H1 (cell line): Measurements from ENCODE around the gene ISY1. TPM values are rescaled to one million over a fixed set of nuclear protein-coding genes. Genes with fewer than 3 reads are reported as not detected.

Source experiments
- EZH2 ChIP-seq: fragments of 200-600 bp; sonication (generic); IDR thresholded peaks from 2 replicates; pipeline ENCODE4 v1.7.1; 2012; ENCODE audit warnings: low read depth, mild to moderate bottlenecking, moderate library complexity, low read length, inconsistent platforms; ENCODE audit not compliant: severe bottlenecking
- SP2 ChIP-seq: IDR thresholded peaks from 2 replicates; pipeline ENCODE4 v1.6.1; 2012; ENCODE audit warnings: mild to moderate bottlenecking, low read length, inconsistent platforms
- SP4 ChIP-seq: IDR thresholded peaks from 2 replicates; pipeline ENCODE4 v1.6.1; 2012; ENCODE audit warnings: low read length, inconsistent platforms
- polyA plus RNA-seq, 7 experiments: library from polyadenylated mRNA; depleted of rRNA in 3 of 7; stranded (reverse) in 5 of 7; unstranded in 2 of 7; fragments of >200 nt in 5 of 7; fragments of 200-250 nt in 2 of 7; gene quantifications; 1 replicate in 5 of 7; 2 replicates in 1 of 7; 4 replicates in 1 of 7; pipeline versions ENCODE4 v1.2.1 to v1.2.3, GENCODE V29; 2011 to 2013; ENCODE audit warnings: missing spikeins in 2 of 7, mixed read lengths in 2 of 7
- total RNA-seq: library from RNA; stranded (reverse); fragmentation: NEBNext Ultra II Directional; extraction: Animal tissue kit (Norgen Biotek cat#: 25700); gene quantifications from 2 replicates; pipeline ENCODE4 v1.2.1, GENCODE V29; 2021

The ISY1 gene
- total and polyA plus RNA-seq, 2 of the 8 experiments (the other 6 are each of a cell fraction or from before 2014, with no cell fraction given) = 16.6 to 38.7 TPM

DNA sequence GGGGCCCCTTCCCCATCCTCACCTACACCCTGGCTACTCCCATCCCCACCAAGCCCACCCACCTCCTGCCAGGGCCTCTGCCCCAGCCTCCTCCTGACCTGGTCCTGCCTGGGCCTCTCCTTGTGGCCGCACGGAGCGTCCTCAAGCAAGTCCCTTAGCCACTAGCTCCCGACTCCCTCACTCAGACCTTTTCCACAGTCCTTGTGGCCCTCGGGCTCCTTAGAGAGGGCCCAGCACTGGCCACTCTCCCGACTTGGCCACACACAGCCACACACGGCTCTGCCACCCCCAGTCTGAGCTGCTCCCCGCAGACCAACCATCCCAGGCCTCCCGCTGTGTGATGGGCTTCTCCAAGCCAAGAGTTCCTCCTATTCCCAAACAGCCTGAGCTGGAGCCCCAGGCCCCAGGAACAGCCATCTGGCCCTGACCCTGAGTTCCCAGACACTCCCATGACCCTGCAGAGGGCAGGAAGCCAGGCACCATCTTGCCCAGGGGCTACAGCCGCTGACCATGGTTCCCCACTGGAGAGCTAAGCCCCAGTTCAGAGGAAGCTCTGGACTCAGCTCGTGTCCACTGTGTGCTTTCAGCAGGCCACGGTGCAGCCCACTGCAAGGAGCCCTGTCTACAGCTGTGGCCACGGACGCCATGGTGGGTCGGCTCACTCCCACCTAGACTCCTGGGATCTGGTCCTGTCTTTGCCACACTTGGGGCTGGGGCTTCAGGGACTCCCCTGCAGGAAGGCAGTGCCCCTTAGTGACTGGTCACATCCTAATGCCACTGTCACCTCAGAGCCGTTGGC, 32.3 kb downstream of the ISY1 start (continued):
- TF ChIP-seq EZH2 (no peak), SP4 (no peak), SP2 (no peak)
